Endothelial cell of umbilical vein (primary cell): ENCODE measurements around the gene ZNF488.

Experiments used
- POLR2AphosphoS5 ChIP-seq: IDR thresholded peaks from 2 replicates; pipeline ENCODE4 v1.6.1; 2012; ENCODE audit warnings: low read depth, mild to moderate bottlenecking, control low read depth, low read length, moderate library complexity; ENCODE audit not compliant: insufficient read depth
- TF ChIP-seq, protein P1 (sequence below), 2 donors: IDR thresholded peaks; 1 replicate in 1 of 2; 2 replicates in 1 of 2; pipeline ENCODE4 v1.5.1; 2011; ENCODE audit warnings: low read length in 2 of 2, mild to moderate bottlenecking in 2 of 2, moderate library complexity in 2 of 2, control low read depth in 1 of 2, inconsistent platforms in 1 of 2, low read depth in 1 of 2; ENCODE audit not compliant: insufficient read depth in 1 of 2; ENCODE audit errors: extremely low read depth in 1 of 2

GRCh38 chr10:47325303-47326291 is 58.5 kb downstream of the ZNF488 start:
- TF ChIP-seq, protein P1, sequence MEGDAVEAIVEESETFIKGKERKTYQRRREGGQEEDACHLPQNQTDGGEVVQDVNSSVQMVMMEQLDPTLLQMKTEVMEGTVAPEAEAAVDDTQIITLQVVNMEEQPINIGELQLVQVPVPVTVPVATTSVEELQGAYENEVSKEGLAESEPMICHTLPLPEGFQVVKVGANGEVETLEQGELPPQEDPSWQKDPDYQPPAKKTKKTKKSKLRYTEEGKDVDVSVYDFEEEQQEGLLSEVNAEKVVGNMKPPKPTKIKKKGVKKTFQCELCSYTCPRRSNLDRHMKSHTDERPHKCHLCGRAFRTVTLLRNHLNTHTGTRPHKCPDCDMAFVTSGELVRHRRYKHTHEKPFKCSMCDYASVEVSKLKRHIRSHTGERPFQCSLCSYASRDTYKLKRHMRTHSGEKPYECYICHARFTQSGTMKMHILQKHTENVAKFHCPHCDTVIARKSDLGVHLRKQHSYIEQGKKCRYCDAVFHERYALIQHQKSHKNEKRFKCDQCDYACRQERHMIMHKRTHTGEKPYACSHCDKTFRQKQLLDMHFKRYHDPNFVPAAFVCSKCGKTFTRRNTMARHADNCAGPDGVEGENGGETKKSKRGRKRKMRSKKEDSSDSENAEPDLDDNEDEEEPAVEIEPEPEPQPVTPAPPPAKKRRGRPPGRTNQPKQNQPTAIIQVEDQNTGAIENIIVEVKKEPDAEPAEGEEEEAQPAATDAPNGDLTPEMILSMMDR (IDR thresholded peaks at IDR 0.05; ENCODE audit: extremely low read depth in 1 of 2, insufficient read depth in 1 of 2, low read depth in 1 of 2, low read length in 2 of 2), result no peak
- no peak for TF ChIP-seq POLR2AphosphoS5
